ENCODE data around the gene COPB2. TPM values are rescaled to one million over a fixed set of nuclear protein-coding genes. Genes with fewer than 3 reads are reported as not detected.

COPB2 gene
- total RNA-seq, 4 donors from 2014 or later = 106 to 202 (median 137) TPM

DNA sequence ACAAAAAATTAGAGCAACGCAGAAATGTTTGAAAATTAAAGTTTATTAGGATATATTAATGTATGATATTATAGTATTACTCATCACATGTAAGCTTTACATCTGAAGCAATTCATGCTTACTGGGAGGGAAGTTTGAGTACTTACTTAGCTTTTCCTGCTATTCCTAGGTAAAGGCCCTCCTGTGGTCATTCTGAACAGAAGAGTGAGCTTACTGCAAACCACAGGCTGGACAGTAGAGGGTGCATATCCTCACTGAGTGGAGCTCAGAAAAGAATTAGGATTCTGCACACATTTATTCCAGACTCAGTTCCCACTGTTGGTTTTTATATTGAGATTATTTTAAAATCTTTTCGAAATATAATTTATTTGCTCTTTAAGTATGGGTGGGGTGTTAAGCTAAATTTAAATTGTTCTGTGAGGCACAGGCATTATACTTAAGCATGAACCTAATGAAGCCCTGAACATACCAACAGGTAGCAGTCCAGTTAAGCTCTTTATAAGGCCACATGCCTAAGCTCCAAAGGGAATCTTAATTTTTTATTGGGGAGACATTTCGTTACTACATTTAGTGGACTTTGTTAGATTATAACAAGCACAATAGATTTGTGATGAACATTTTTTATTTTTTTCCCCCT, 35.4 kb downstream of the COPB2 start:
- Histone ChIP-seq H3K27me3 (no peaks in the 10 kb centered on the region), H3K36me3 (peaks cover 41 to 70% of the 10 kb centered on the region in 2 donors), H3K27ac (no peak overlapping the region), H3K4me3 (replicated peaks in 1 of 3) (no peak overlapping the region), H3K9me3 (no peaks in the 10 kb centered on the region), H3K4me1 (peaks cover 5% of the 10 kb centered on the region in 2 donors)
- no peak for TF ChIP-seq POLR2A (IDR thresholded peaks at IDR 0.05)
- TF ChIP-seq, protein P1, sequence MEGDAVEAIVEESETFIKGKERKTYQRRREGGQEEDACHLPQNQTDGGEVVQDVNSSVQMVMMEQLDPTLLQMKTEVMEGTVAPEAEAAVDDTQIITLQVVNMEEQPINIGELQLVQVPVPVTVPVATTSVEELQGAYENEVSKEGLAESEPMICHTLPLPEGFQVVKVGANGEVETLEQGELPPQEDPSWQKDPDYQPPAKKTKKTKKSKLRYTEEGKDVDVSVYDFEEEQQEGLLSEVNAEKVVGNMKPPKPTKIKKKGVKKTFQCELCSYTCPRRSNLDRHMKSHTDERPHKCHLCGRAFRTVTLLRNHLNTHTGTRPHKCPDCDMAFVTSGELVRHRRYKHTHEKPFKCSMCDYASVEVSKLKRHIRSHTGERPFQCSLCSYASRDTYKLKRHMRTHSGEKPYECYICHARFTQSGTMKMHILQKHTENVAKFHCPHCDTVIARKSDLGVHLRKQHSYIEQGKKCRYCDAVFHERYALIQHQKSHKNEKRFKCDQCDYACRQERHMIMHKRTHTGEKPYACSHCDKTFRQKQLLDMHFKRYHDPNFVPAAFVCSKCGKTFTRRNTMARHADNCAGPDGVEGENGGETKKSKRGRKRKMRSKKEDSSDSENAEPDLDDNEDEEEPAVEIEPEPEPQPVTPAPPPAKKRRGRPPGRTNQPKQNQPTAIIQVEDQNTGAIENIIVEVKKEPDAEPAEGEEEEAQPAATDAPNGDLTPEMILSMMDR (IDR thresholded peaks at IDR 0.05) = peak in 5 of 6 experiments; percentile 12 to 59 (median 32)
- intact Hi-C loops (cut with DNase I) = no loop called here
- DNase-seq = peak; percentile 16 to 20
- 75 to 84% methylated on average over 3 of the region's 3 CpGs for WGBS, 2 donors

DNA sequence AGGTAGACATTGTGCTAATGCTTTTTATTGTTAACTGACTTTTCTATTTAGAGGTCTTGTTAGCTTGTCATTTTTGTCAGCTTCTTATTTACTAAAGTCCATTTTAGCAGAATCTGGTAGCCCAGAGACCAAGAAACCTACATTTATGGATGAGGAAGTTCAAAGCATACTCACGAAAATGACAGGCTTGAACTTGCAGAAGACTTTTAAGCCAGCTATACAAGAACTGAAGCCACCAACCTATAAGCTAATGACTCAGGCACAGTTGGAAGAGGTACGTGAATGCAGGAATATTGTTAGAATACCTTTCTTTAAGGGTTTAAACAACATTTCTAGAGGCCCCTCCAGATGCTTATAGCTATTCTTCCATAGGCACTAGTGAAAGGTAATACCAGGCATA, 42.7 kb downstream of the COPB2 start:
- intact Hi-C loops (cut with DNase I) = no loop called here
- H3K36me3 ChIP-seq = peaks cover 24 to 25% of the 10 kb centered on the region in 2 donors
- WGBS, 2 donors = 82 to 92% methylated on average over 2 of the region's 2 CpGs

DNA sequence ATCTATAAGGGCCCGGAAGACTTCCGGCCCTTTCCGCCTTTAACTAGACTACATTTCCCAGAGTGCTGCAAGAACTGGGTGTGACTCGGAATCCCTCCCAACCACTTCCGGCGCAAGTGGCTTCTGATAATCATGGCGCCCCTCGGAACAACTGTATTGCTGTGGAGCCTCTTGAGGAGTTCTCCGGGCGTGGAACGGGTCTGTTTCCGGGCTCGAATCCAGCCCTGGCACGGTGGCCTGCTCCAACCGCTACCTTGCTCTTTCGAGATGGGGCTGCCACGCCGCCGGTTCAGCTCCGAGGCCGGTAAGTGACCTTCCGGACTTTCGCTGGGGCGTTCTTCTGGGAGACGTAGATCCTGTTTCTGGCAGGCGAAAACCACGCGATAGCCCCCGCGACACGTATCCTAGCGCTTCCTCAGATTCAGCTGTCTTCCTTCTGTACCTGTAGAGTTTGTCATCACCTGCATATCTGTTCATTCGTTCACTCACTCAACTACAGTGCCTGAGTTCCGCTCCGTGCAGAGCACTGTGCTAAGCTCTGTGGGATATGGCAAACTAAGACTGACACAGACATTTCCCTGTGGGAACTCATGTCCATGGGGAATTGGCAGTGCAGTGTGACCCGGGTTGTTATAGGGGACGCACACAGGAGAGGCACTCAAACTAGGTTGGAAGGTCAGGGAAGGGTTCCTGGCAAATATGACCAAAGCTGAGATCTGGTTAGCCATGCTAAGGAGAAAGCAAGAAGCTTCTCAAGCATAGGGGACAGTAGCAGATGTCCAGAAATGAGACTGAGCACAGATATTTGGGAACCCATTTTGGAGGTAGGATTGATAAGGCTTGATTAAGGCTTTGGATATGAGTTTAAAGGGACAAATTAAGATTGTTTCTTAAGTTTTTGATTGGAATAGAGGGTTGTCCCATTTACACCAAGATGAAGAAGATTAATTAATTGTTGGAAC, 45.3 kb downstream of the COPB2 start, which contains the start of gene MRPS22:
Gene MRPS22 (plus strand): TSS at position 126 of the 962 bp plus-strand sequence. CDS start 7 bp downstream, at position 133.
- Histone ChIP-seq H3K27me3 (no peaks in the 10 kb centered on the region), H3K4me3 (replicated peaks in 1 of 3) (peak within 1 kb of the TSS; percentile 72 to 92 (median 83)), H3K36me3 (peaks cover 14 to 15% of the 10 kb centered on the region in 2 donors), H3K27ac (peak within 1 kb of the TSS; percentile 80 to 85 (median 84)), H3K4me1 (peaks cover 5 to 16% of the 10 kb centered on the region in 2 donors), H3K9me3 (no peaks in the 10 kb centered on the region)
- TF ChIP-seq, protein P1 (IDR thresholded peaks at IDR 0.05) = no peak
- TF ChIP-seq POLR2A (IDR thresholded peaks at IDR 0.05) = peak in 1 of 2 donors; percentile 72
- WGBS, 2 donors = 0 to 1% methylated on average over 14 to 35 of the region's 37 CpGs
- intact Hi-C loops (cut with DNase I) = no loop called here
- DNase-seq = peak; percentile 86 to 87

More for the DNA sequence above, 42.7 kb downstream of the COPB2 start:
- Histone ChIP-seq H3K4me1 (peaks cover 5 to 16% of the 10 kb centered on the region in 2 donors), H3K4me3 (replicated peaks in 1 of 3) (no peak overlapping the region), H3K27ac (no peak overlapping the region), H3K27me3 (no peaks in the 10 kb centered on the region), H3K9me3 (no peaks in the 10 kb centered on the region)
- no peak for TF ChIP-seq POLR2A (IDR thresholded peaks at IDR 0.05)
- TF ChIP-seq, protein P1 (IDR thresholded peaks at IDR 0.05) = no peak
- DNase-seq = no peak

DNA sequence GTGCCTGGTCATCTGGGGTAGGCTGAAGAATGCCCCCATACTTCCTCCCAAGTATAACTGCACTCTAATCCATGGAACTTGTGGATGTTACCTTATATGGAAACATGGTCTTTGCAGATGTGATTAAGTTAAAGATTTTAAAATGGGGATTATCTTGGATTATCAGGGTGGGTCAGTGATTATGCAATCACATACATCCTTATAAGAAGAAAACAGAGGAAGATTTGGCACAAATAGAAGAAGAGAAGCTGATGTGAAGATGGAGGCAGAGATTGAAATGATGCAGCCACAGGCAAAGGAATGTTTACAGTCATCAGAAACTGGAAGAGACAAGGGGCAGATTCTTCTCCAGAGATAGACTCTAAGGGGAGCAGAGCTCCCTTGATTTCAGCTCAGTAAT, 47.4 kb downstream of the COPB2 start:
- no peaks in the 10 kb centered on the region for H3K27me3 ChIP-seq
- peaks cover 5 to 16% of the 10 kb centered on the region in 2 donors for H3K4me1 ChIP-seq
- H3K4me3 ChIP-seq (replicated peaks in 1 of 3) = no peak overlapping the region
- H3K27ac ChIP-seq = no peak overlapping the region
- intact Hi-C loops (cut with DNase I) = no loop called here
- H3K36me3 ChIP-seq = peaks cover 0 to 4% of the 10 kb centered on the region in 2 donors
- DNase-seq = no peak
- TF ChIP-seq, protein P1 (IDR thresholded peaks at IDR 0.05) = no peak
- TF ChIP-seq POLR2A (IDR thresholded peaks at IDR 0.05) = no peak
- H3K9me3 ChIP-seq = no peaks in the 10 kb centered on the region

Data from thyroid gland (tissue), 4 donors.